ENCODE results near the gene TMEM120B. TPM values are rescaled to one million over a fixed set of nuclear protein-coding genes. Genes with fewer than 3 reads are reported as not detected.
"Not testable (repeated sequence)": the region's sequence is repeated elsewhere in the genome, so short reads cannot be mapped to it uniquely, and the experiment has no call there.

TMEM120B gene
- total RNA-seq, 1 donor from 2014 or later = 11.6 TPM

DNA sequence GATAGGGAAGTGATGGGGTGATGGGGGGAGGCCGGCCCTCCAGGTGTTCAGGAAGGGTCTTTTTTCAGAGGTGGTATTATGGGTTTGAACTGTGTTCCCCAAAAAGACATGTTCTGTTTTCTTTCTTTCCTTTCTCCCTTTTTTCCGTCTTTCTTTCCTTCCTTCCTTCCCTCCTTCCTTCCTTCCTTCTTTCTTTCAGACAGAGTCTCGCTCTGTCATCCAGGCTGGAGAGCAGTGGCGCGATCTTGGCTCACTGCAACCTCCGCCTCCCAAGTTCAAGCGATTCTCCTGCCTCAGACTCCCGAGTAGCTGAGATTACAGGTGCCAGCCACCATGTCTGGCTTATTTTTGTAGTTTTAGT lies 3.5 kb upstream of the TMEM120B start:
- not testable (repeated sequence) for DNase-seq (ENCODE audit: low spot score)

DNA sequence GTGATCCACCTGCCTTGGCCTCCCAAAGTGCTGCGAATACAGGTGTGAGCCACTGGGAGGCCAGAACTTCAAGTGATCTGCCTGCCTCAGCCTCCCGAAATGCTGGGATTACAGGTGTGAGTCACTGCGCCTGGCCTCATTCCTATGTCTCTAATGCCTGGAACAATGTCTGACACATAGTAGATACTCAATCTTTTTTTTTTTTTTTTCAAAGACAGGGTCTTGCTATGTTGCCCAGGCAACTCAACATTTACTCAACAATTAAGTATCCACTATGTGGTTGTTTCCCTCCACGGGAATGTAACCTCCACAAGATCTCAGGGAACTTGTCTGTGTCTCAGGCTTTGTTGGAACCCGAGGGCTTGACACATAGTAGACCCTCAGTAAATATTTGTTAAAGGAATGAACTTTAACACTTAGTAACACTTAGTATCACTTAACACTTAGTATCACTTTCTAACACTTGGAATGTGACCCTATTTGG lies 3.0 kb upstream of the TMEM120B start:
- DNase-seq (ENCODE audit: low spot score) = no peak

GRCh38 chr12:121711361-121712189 lies 977 bp upstream of the TMEM120B start:
- no peak for DNase-seq (ENCODE audit: low spot score)

DNA sequence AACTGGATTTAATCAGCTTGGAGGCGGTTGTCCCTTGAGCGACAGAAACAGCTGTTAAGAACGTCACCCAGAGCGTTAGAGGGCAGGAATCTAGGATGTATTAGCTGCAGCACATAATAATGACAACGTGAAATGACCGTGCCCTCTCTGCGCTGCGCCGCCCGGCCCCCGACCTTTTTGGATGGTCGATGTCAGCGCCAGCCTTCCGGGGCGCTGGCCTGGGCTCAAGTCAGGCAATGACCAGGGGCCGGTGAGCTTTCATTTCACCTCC lies 427 bp upstream of the TMEM120B start:
- peak; percentile 28 for DNase-seq (ENCODE audit: low spot score)

- no peak for DNase-seq (ENCODE audit: low spot score)
Measured at GRCh38 chr12:121713257-121713777, 765 bp downstream of the TMEM120B start.

DNA sequence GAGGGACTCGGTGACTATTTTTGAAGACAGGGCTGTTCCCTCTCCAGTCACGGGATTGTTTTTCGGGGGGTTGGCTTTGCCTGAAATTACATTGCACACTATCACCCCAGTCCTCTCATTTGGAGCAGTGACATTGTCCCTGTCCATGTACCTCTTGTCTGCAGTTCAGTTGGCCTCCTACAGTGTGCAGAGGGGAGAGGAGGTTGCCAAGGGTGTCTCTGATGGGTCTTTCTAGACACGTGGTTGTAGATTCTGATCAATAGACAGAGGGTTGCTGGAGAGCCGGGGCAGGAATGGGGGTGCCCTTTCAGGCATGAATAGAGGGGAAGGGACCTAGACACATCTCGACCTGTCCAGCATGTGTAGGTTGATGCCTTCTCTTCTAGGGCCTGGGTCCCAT lies 1.2 kb downstream of the TMEM120B start:
- DNase-seq (ENCODE audit: low spot score) = no peak

GRCh38 chr12:121715055-121715454 lies 2.5 kb downstream of the TMEM120B start:
- DNase-seq (ENCODE audit: low spot score) = not testable (repeated sequence)

- no peak for DNase-seq (ENCODE audit: low spot score)
Measured at GRCh38 chr12:121715862-121716435, 3.4 kb downstream of the TMEM120B start.

- no peak for DNase-seq (ENCODE audit: low spot score)
Measured at GRCh38 chr12:121717041-121717699, 4.6 kb downstream of the TMEM120B start.

DNA sequence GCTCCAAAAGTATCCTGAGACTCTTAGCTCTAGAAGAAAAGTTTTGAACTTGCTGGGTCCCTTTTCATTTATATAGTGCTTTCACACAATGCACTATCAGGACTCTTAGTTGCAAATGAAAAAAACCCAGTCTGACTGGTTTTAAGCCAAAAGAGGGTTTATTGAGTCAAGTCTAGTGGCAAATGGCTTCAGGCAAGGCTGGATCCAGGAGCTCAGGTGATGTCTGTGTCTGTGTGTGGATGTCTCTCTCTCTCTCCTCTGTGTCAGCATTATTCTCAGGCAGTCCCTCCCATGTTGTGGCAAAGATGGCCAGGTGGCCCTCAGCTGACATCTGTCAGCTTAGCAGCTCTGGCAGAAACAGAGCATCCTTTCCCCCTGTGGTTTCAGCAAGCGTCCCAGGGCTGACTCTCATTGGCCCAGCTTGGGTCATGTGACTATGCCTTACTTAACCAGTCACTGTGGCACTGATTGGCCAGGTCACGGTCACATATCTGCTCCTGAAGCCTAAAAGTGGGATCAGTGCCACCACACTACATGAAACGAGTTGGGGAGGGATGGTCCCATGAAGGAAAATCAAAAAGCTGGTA lies 6.2 kb downstream of the TMEM120B start:
- DNase-seq (ENCODE audit: low spot score) = no peak

- DNase-seq (ENCODE audit: low spot score) = no peak
Measured at GRCh38 chr12:121719926-121720414, 7.4 kb downstream of the TMEM120B start.

- DNase-seq (ENCODE audit: low spot score) = no peak
Measured at GRCh38 chr12:121720762-121721161, 8.2 kb downstream of the TMEM120B start.

DNA sequence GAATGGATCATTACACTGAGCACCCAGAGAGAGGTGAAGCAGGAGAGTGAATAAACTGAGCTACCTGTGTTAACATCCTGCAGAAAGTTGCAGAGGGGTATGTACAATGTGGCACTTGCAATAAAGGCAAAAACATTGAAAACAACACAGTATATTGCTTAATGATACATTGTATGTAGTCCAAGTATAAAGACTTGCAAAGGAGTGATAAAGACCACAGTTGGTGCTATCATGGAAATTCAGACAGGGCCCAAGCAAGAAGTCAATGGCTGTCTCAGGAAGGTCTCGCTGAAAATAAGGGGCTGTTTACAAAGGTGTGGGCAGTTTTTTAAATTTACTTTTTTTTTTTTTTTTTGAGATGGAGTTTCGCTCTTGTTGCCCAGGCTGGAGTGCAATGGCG lies 10.0 kb downstream of the TMEM120B start:
- no peak for DNase-seq (ENCODE audit: low spot score)

GRCh38 chr12:121723200-121723599 lies 10.6 kb downstream of the TMEM120B start:
- DNase-seq (ENCODE audit: low spot score) = no peak

DNA sequence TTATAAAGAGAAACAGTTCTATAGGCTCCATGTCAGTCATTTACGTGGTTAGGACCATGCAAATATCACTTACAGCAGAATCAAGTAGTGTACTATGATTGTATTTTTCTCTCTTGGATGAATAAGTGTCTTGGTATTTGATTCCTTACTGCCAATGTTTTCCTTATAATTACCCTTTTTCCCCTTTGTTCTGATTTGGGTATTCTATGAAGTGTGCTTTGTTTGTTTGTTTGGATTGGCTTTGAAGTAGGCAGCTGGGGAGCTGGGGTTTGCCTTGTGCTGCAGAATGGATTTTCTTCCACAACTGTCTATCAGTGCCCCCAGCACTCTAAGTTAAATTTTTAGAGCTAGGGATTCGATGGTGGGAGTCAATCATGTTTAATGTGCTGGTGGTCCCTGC lies 12.4 kb downstream of the TMEM120B start:
- no peak for DNase-seq (ENCODE audit: low spot score)

DNA sequence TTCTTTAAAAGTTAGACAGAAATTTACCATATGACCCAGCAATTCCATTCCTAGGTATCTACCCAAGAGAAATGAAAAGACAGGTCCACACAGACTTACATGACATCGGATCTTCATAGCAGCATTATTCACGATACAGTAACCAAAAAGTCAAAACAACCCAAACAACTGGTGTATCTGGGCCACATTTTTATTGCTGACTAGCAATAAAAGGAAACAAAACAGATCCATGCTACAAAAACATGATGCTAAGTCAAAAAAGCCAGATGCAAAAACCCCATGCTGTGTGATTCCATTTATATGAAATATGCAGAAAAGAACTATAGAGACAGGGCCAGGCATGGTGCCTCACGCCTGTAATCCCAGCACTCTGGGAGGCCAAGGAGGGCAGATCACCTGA lies 12.9 kb downstream of the TMEM120B start:
- no peak for DNase-seq (ENCODE audit: low spot score)

GRCh38 chr12:121729021-121729420 lies 16.5 kb downstream of the TMEM120B start:
- DNase-seq (ENCODE audit: low spot score) = no peak

- no peak for DNase-seq (ENCODE audit: low spot score)
Measured at GRCh38 chr12:121731473-121731872, 18.9 kb downstream of the TMEM120B start.

DNA sequence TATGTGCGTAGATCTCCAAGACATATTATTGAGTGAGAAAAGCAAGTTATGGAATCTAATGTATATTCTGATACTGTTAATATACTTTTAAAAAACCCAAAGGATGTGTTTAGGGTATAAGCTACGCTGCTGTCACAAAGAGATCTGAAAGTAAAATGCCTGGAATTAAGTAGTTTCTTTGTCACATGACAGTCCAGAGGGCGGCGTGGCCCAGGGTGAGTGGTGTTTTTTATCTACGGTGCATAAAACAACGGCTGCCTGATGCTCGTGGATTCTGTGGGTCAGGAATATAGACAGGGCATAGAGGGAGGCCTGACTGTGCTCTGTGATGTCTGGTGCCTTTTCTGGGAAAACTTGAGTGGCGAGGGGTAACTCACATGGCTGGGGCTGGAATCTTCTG lies 21.3 kb downstream of the TMEM120B start:
- no peak for DNase-seq (ENCODE audit: low spot score)

- no peak for DNase-seq (ENCODE audit: low spot score)
Measured at GRCh38 chr12:121738340-121738858, 25.8 kb downstream of the TMEM120B start.

DNA sequence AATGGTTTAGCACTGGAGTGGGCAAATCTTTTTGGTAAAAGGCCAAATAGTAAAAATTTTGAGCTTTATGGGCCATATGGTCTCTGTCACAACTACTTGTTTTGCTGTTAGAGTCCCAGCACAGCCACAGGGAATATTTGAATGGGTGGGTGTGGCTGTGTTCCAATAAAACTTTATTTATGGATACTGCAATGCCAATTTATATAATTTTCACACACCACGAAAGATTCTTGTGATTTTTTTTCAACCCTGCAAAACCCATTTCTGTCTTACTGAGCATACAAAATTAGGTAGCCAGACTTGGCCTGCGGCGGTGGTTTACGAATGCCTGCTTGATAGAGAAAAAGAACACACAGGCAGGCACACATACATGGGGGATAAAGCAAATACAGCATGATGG lies 28.3 kb downstream of the TMEM120B start:
- DNase-seq (ENCODE audit: low spot score) = no peak

DNA sequence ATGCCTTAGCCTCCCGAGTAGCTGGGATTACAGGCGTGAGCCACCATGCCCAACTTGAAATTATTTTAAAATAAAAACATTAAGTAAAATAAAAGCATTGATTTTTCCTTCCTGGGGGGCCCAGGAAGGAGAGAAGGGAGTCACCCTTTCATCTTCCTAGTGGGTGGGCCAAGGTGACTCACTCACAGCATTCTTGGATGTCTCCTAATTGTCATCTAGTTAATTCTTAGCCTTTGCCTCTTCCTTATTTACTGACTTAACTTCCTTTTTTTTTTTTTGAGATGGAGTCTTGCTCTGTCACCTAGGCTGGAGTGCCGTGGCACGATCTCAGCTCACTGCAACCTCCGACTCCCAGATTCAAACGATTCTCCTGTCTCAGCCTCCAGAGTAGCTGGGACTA lies 29.2 kb downstream of the TMEM120B start:
- no peak for DNase-seq (ENCODE audit: low spot score)

Data from mucosa of gallbladder (tissue), 1 donor.